ENCODE data around the gene LRRC74A. TPM values are rescaled to one million over a fixed set of nuclear protein-coding genes. Genes with fewer than 3 reads are reported as not detected.

Gene LRRC74A
- total RNA-seq, 2 donors from 2014 or later = not detected

DNA sequence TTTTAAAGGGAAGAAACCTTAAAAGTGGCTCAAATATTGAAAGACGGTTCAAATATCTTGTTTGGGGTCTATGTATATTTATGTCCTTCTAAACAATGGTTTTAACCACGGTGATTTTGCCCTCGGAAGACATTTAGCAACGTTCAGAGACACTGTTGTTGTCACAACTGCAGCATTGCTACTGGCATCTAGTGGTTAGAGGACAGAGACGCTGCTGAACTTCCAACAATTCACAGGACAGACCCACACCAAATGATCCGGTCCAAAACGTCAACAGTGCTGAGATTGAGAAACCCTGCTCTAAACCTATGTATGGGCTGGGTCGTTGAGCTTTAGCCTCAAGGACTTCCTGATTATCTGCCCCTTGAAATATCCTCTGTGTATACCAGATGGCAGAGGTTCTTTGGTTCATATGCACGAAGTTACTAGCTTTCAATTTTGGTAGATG lies 15.2 kb upstream of the LRRC74A start:
- Histone ChIP-seq H3K4me3 (peak overlapping the region; percentile 7), H3K9ac (ENCODE audit: low read depth in 2 of 2, low read length in 2 of 2) (peak overlapping the region; percentile 52 to 70), H3K27ac (peak overlapping the region; percentile 20), H3K27me3 (no peaks in the 10 kb centered on the region), H3K36me3 (no peaks in the 10 kb centered on the region), H3K9me3 (no peaks in the 10 kb centered on the region), H3K4me1 (no peaks in the 10 kb centered on the region)
- peak; percentile 35 for DNase-seq
- intact Hi-C loops (cut with DNase I) = no loop called here
- TF ChIP-seq, protein P1, sequence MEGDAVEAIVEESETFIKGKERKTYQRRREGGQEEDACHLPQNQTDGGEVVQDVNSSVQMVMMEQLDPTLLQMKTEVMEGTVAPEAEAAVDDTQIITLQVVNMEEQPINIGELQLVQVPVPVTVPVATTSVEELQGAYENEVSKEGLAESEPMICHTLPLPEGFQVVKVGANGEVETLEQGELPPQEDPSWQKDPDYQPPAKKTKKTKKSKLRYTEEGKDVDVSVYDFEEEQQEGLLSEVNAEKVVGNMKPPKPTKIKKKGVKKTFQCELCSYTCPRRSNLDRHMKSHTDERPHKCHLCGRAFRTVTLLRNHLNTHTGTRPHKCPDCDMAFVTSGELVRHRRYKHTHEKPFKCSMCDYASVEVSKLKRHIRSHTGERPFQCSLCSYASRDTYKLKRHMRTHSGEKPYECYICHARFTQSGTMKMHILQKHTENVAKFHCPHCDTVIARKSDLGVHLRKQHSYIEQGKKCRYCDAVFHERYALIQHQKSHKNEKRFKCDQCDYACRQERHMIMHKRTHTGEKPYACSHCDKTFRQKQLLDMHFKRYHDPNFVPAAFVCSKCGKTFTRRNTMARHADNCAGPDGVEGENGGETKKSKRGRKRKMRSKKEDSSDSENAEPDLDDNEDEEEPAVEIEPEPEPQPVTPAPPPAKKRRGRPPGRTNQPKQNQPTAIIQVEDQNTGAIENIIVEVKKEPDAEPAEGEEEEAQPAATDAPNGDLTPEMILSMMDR (IDR thresholded peaks at IDR 0.05) = no peak

- peak overlapping the region; percentile 71 for H3K27ac ChIP-seq
- TF ChIP-seq, protein P1 (IDR thresholded peaks at IDR 0.05) = no peak
- H3K4me1 ChIP-seq = no peaks in the 10 kb centered on the region
- intact Hi-C loops (cut with DNase I) = no loop called here
- H3K27me3 ChIP-seq = no peaks in the 10 kb centered on the region
- no peaks in the 10 kb centered on the region for H3K9me3 ChIP-seq
- peak overlapping the region; percentile 74 for H3K4me3 ChIP-seq
- no peaks in the 10 kb centered on the region for H3K36me3 ChIP-seq
- no peak for DNase-seq
- peak overlapping the region; percentile 52 to 85 for H3K9ac ChIP-seq (ENCODE audit: low read depth in 2 of 2, low read length in 2 of 2)
These were observed 14.6 kb upstream of the LRRC74A start for GRCh38 chr14:76811561-76811960.

GRCh38 chr14:76812093-76812421 lies 14.2 kb upstream of the LRRC74A start:
- no peaks in the 10 kb centered on the region for H3K4me1 ChIP-seq
- intact Hi-C loops (cut with DNase I) = no loop called here
- H3K36me3 ChIP-seq = no peaks in the 10 kb centered on the region
- no peaks in the 10 kb centered on the region for H3K9me3 ChIP-seq
- TF ChIP-seq, protein P1 (IDR thresholded peaks at IDR 0.05) = no peak
- peak overlapping the region; percentile 71 for H3K27ac ChIP-seq
- H3K27me3 ChIP-seq = no peaks in the 10 kb centered on the region
- H3K4me3 ChIP-seq = peak overlapping the region; percentile 74
- DNase-seq = peak; percentile 53
- peak overlapping the region; percentile 84 to 85 for H3K9ac ChIP-seq (ENCODE audit: low read depth in 2 of 2, low read length in 2 of 2)

GRCh38 chr14:76812422-76813383 lies 13.5 kb upstream of the LRRC74A start, which contains the start of gene ANGEL1:
ANGEL1 (minus strand) TSS chr14:76812882; CDS start chr14:76812827, 55 bp downstream.
- intact Hi-C loops (cut with DNase I) = no loop called here
- H3K27ac ChIP-seq = peak within 1 kb of the TSS; percentile 71
- no peaks in the 10 kb centered on the region for H3K4me1 ChIP-seq
- TF ChIP-seq, protein P1 (IDR thresholded peaks at IDR 0.05) = no peak
- no peaks in the 10 kb centered on the region for H3K36me3 ChIP-seq
- H3K9me3 ChIP-seq = no peaks in the 10 kb centered on the region
- H3K9ac ChIP-seq (ENCODE audit: low read depth in 2 of 2, low read length in 2 of 2) = peak within 1 kb of the TSS; percentile 84 to 85
- H3K4me3 ChIP-seq = peak within 1 kb of the TSS; percentile 74
- no peaks in the 10 kb centered on the region for H3K27me3 ChIP-seq
- DNase-seq = peak; percentile 95

GRCh38 chr14:76814726-76815645 lies 11.2 kb upstream of the LRRC74A start:
- Histone ChIP-seq H3K4me1 (no peaks in the 10 kb centered on the region), H3K36me3 (no peaks in the 10 kb centered on the region), H3K4me3 (no peak overlapping the region), H3K27me3 (no peaks in the 10 kb centered on the region), H3K9ac (ENCODE audit: low read depth in 2 of 2, low read length in 2 of 2) (no peak overlapping the region), H3K27ac (no peak overlapping the region), H3K9me3 (no peaks in the 10 kb centered on the region)
- intact Hi-C loops (cut with DNase I) = no loop called here
- DNase-seq = no peak
- TF ChIP-seq, protein P1 (IDR thresholded peaks at IDR 0.05) = no peak

Data from colonic mucosa (tissue), 4 donors.